PC-9 (cell line): ENCODE results near the gene F5.

Experiments used
- EZH2 ChIP-seq: fragments of 200-600 bp; sonication (generic); IDR thresholded peaks from 2 replicates; pipeline ENCODE4 v1.8.0; 2017; ENCODE audit warnings: antibody characterized with exemption, low read depth
- TF ChIP-seq, protein P1 (sequence below): fragments of 200-600 bp; sonication (generic); conservative IDR thresholded peaks from 2 replicates; pipeline ENCODE4 v1.6.1; 2017; ENCODE audit warnings: mixed run types, antibody characterized with exemption, mild to moderate bottlenecking, moderate library complexity

DNA sequence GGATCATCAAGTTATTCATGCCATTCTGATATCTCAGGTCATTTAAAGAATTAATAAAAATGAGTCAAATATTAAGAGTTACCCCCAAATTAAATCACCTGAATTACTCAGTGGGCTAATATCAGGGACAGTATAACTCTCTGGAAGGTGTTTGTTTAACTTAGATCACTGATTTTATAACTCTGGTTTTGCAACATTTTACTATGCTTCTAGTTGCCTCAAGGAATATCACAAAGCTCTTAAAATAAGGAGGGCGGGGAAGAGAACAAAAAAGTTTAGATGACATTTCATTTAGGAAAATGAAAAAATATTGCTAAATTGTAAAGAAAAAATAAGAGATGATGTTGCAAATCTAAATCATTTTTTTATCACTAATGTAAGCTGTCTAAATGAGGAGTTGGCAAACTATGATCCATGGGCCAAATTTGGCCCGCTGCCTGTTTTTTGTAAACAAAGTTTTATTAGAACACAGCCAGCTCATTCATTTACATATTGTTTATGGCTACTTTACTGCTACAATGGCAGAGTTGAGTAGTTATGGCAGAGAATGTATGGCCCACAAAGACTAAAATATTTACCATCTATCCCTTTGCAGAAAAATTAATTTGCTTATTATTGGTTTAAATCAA lies 68.6 kb downstream of the F5 start:
- TF ChIP-seq, protein P1, sequence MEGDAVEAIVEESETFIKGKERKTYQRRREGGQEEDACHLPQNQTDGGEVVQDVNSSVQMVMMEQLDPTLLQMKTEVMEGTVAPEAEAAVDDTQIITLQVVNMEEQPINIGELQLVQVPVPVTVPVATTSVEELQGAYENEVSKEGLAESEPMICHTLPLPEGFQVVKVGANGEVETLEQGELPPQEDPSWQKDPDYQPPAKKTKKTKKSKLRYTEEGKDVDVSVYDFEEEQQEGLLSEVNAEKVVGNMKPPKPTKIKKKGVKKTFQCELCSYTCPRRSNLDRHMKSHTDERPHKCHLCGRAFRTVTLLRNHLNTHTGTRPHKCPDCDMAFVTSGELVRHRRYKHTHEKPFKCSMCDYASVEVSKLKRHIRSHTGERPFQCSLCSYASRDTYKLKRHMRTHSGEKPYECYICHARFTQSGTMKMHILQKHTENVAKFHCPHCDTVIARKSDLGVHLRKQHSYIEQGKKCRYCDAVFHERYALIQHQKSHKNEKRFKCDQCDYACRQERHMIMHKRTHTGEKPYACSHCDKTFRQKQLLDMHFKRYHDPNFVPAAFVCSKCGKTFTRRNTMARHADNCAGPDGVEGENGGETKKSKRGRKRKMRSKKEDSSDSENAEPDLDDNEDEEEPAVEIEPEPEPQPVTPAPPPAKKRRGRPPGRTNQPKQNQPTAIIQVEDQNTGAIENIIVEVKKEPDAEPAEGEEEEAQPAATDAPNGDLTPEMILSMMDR: no peak
- no peak for TF ChIP-seq EZH2
